Measurements from ENCODE around the gene CSF2RB.

DNA sequence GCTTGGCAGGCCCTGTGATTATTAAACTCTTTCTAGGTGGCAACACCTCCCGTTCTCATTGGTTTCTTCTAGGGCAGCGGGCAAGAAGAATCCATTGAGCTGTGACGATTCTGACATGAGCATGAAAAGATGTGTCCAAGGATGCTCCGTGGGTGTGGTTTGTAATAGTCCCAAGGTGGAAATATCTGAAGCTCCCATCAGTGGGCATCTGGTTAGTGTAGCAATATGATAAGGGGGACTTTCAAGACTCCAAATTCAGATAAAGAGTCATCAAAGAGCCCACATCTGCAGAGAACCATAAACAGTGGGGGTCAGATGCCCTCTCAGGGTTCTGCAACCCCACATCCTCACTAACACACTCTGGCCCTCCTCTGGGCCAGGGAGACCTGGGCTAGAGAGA is 63.2 kb downstream of the CSF2RB start:
- TF ChIP-seq, protein P1, sequence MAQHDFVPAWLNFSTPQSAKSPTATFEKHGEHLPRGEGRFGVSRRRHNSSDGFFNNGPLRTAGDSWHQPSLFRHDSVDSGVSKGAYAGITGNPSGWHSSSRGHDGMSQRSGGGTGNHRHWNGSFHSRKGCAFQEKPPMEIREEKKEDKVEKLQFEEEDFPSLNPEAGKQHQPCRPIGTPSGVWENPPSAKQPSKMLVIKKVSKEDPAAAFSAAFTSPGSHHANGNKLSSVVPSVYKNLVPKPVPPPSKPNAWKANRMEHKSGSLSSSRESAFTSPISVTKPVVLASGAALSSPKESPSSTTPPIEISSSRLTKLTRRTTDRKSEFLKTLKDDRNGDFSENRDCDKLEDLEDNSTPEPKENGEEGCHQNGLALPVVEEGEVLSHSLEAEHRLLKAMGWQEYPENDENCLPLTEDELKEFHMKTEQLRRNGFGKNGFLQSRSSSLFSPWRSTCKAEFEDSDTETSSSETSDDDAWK (CRISPR knock-in tag; IDR thresholded peaks at IDR 0.05), result no peak
- TF ChIP-seq, protein P2, sequence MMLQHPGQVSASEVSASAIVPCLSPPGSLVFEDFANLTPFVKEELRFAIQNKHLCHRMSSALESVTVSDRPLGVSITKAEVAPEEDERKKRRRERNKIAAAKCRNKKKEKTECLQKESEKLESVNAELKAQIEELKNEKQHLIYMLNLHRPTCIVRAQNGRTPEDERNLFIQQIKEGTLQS (CRISPR knock-in tag; IDR thresholded peaks at IDR 0.05), result no peak
- TF ChIP-seq SRSF4 (IDR thresholded peaks at IDR 0.05; ENCODE audit: low read depth, low read length, poor library complexity, severe bottlenecking) (no peak), ZNF30 (CRISPR knock-in tag; IDR thresholded peaks at IDR 0.05) (no peak), RFX3 (CRISPR knock-in tag; IDR thresholded peaks at IDR 0.05) (no peak), BHLHE40 (IDR thresholded peaks at IDR 0.05; ENCODE audit: low read length) (no peak), SIN3A (IDR thresholded peaks at IDR 0.05; ENCODE audit: borderline replicate concordance, low read depth, low read length) (no peak), POLR2A (IDR thresholded peaks at IDR 0.05; ENCODE audit: insufficient read depth in 1 of 2, low read depth in 2 of 2, low read length in 2 of 2) (no peak), ZFP37 (CRISPR knock-in tag; IDR thresholded peaks at IDR 0.05; ENCODE audit: borderline replicate concordance) (no peak), JUN (CRISPR knock-in tag; IDR thresholded peaks at IDR 0.05) (no peak)
- TF ChIP-seq, protein P3, sequence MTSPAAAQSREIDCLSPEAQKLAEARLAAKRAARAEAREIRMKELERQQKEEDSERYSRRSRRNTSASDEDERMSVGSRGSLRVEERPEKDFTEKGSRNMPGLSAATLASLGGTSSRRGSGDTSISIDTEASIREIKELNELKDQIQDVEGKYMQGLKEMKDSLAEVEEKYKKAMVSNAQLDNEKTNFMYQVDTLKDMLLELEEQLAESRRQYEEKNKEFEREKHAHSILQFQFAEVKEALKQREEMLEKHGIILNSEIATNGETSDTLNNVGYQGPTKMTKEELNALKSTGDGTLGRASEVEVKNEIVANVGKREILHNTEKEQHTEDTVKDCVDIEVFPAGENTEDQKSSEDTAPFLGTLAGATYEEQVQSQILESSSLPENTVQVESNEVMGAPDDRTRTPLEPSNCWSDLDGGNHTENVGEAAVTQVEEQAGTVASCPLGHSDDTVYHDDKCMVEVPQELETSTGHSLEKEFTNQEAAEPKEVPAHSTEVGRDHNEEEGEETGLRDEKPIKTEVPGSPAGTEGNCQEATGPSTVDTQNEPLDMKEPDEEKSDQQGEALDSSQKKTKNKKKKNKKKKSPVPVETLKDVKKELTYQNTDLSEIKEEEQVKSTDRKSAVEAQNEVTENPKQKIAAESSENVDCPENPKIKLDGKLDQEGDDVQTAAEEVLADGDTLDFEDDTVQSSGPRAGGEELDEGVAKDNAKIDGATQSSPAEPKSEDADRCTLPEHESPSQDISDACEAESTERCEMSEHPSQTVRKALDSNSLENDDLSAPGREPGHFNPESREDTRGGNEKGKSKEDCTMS (CRISPR knock-in tag; conservative IDR thresholded peaks at IDR 0.05), result no peak
- TF ChIP-seq, protein P4, sequence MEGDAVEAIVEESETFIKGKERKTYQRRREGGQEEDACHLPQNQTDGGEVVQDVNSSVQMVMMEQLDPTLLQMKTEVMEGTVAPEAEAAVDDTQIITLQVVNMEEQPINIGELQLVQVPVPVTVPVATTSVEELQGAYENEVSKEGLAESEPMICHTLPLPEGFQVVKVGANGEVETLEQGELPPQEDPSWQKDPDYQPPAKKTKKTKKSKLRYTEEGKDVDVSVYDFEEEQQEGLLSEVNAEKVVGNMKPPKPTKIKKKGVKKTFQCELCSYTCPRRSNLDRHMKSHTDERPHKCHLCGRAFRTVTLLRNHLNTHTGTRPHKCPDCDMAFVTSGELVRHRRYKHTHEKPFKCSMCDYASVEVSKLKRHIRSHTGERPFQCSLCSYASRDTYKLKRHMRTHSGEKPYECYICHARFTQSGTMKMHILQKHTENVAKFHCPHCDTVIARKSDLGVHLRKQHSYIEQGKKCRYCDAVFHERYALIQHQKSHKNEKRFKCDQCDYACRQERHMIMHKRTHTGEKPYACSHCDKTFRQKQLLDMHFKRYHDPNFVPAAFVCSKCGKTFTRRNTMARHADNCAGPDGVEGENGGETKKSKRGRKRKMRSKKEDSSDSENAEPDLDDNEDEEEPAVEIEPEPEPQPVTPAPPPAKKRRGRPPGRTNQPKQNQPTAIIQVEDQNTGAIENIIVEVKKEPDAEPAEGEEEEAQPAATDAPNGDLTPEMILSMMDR (CRISPR knock-in tag; IDR thresholded peaks at IDR 0.05), result no peak
- TF ChIP-seq, protein P5, sequence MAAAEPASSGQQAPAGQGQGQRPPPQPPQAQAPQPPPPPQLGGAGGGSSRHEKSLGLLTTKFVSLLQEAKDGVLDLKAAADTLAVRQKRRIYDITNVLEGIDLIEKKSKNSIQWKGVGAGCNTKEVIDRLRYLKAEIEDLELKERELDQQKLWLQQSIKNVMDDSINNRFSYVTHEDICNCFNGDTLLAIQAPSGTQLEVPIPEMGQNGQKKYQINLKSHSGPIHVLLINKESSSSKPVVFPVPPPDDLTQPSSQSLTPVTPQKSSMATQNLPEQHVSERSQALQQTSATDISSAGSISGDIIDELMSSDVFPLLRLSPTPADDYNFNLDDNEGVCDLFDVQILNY (CRISPR knock-in tag; conservative IDR thresholded peaks at IDR 0.05), result no peak

All from HepG2 (cell line).